ENCODE measurements around the gene PRSS35. TPM values are rescaled to one million over a fixed set of nuclear protein-coding genes. Genes with fewer than 3 reads are reported as not detected.
"Not testable (repeated sequence)": the region's sequence is repeated elsewhere in the genome, so short reads cannot be mapped to it uniquely, and the experiment has no call there.

Gene PRSS35
- polyA plus RNA-seq, 4 donors: 0.12 to 4.0 TPM; not detected in 2

- no peaks in the 10 kb centered on the region for H3K27me3 ChIP-seq (ENCODE audit: control insufficient read depth in 3 of 3, insufficient read depth in 3 of 3, low read length in 3 of 3)
- no peak overlapping the region for H3K4me3 ChIP-seq (ENCODE audit: low read depth in 1 of 3, low read length in 3 of 3)
- H3K27ac ChIP-seq (ENCODE audit: low read depth in 1 of 3, low read length in 2 of 3): no peak overlapping the region
- H3K36me3 ChIP-seq (ENCODE audit: control insufficient read depth in 3 of 3, insufficient read depth in 2 of 3, low read depth in 1 of 3, low read length in 3 of 3): no peaks in the 10 kb centered on the region
- H3K4me1 ChIP-seq (ENCODE audit: control insufficient read depth in 3 of 3, insufficient read depth in 2 of 3, low read depth in 1 of 3, low read length in 2 of 3): peaks cover 2 to 8% (median 2%) of the 10 kb centered on the region in 3 donors
- 74 to 87% (median 81%) methylated on average over 2 of the region's 2 CpGs for WGBS, 3 donors
- no peak for DNase-seq
- no peaks in the 10 kb centered on the region for H3K9me3 ChIP-seq (ENCODE audit: control insufficient read depth in 2 of 2, insufficient read depth in 1 of 2, low read depth in 1 of 2, low read length in 1 of 2)
- no peak for FAIRE-seq
Observed at GRCh38 chr6:83472767-83473166, 39.6 kb upstream of the PRSS35 start.

DNA sequence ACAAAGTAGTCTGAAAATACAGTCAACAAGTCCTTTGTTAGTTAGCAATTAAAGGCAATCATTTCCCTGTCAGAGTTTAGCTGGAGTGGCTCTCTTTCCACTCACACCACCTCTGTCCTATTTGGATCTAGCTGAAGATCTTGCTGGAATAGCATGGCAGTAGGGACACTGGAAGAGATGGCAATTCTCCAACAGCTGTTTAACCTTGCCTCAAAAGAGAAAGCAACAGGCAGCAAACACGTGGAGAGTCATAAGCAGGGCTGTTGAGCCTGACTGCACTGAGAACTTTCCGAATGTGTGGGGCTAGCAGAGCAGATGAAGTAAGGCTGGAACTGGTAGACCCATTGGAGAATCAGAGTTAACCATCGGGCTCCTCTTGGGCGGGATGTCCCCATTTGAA is 38.0 kb upstream of the PRSS35 start:
- DNase-seq (peak; percentile 59 to 94), FAIRE-seq (peak; percentile 51)
- no peak overlapping the region for H3K4me3 ChIP-seq (ENCODE audit: low read depth in 1 of 3, low read length in 3 of 3)
- H3K9me3 ChIP-seq (ENCODE audit: control insufficient read depth in 2 of 2, insufficient read depth in 1 of 2, low read depth in 1 of 2, low read length in 1 of 2): no peaks in the 10 kb centered on the region
- no peaks in the 10 kb centered on the region for H3K36me3 ChIP-seq (ENCODE audit: control insufficient read depth in 3 of 3, insufficient read depth in 2 of 3, low read depth in 1 of 3, low read length in 3 of 3)
- H3K27me3 ChIP-seq (ENCODE audit: control insufficient read depth in 3 of 3, insufficient read depth in 3 of 3, low read length in 3 of 3): no peaks in the 10 kb centered on the region
- WGBS, 3 donors: 13 to 39% (median 20%) methylated on average over 4 of the region's 4 CpGs
- H3K4me1 ChIP-seq (ENCODE audit: control insufficient read depth in 3 of 3, insufficient read depth in 2 of 3, low read depth in 1 of 3, low read length in 2 of 3): peaks cover 2 to 17% (median 2%) of the 10 kb centered on the region in 3 donors
- peak overlapping the region in 1 of 3 donors; percentile 37 for H3K27ac ChIP-seq (ENCODE audit: low read depth in 1 of 3, low read length in 2 of 3)

DNA sequence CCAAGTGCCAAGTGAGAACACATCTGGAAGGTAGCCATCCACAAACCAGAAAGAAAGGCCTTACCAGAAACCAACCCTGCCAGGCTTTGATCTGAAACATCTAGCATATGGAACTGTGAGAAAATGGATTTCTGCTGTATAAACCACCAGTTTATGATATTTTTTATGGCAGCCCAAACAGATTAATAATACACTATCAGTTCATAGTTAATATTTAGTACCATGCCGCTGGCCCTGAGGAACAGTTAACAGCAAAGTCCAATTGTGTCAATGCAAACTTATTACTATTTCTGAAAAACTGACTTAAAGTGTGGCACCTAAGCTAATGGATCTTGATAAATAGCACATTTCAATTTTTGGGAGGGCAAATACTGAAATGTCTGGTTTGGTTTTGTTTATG is 35.4 kb upstream of the PRSS35 start:
- peak overlapping the region in 1 of 3 donors; percentile 7 for H3K27ac ChIP-seq (ENCODE audit: low read depth in 1 of 3, low read length in 2 of 3)
- H3K4me1 ChIP-seq (ENCODE audit: control insufficient read depth in 3 of 3, insufficient read depth in 2 of 3, low read depth in 1 of 3, low read length in 2 of 3): peaks cover 2 to 24% (median 2%) of the 10 kb centered on the region in 3 donors
- no peaks in the 10 kb centered on the region for H3K36me3 ChIP-seq (ENCODE audit: control insufficient read depth in 3 of 3, insufficient read depth in 2 of 3, low read depth in 1 of 3, low read length in 3 of 3)
- WGBS, 3 donors: 38 to 65% (median 39%) methylated on average over 1 of the region's 1 CpG
- H3K9me3 ChIP-seq (ENCODE audit: control insufficient read depth in 2 of 2, insufficient read depth in 1 of 2, low read depth in 1 of 2, low read length in 1 of 2): no peaks in the 10 kb centered on the region
- H3K27me3 ChIP-seq (ENCODE audit: control insufficient read depth in 3 of 3, insufficient read depth in 3 of 3, low read length in 3 of 3): no peaks in the 10 kb centered on the region
- no peak overlapping the region for H3K4me3 ChIP-seq (ENCODE audit: low read depth in 1 of 3, low read length in 3 of 3)
- FAIRE-seq: no peak
- peak; percentile 46 to 72 for DNase-seq

DNA sequence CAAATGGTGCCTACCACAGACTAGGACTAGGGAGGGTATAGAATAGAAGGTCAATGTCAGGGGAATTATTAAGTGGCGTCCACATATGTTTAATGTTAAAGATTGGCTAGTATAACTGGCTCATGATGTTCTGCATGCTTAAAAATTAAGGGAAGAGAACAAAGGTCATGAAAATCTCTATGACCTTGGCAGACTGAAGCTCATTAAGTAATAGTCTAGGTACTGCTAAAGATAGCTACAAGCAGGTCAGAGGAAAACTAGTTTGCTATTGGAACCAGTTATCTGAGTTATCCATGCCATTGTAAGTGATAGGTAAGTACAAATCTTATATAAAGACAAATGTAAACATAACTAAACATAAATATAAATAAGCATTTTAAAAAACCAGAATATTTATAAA is 32.9 kb upstream of the PRSS35 start:
- Histone ChIP-seq H3K9me3 (ENCODE audit: control insufficient read depth in 2 of 2, insufficient read depth in 1 of 2, low read depth in 1 of 2, low read length in 1 of 2) (no peaks in the 10 kb centered on the region), H3K36me3 (ENCODE audit: control insufficient read depth in 3 of 3, insufficient read depth in 2 of 3, low read depth in 1 of 3, low read length in 3 of 3) (no peaks in the 10 kb centered on the region), H3K4me3 (ENCODE audit: low read depth in 1 of 3, low read length in 3 of 3) (no peak overlapping the region), H3K27ac (ENCODE audit: low read depth in 1 of 3, low read length in 2 of 3) (no peak overlapping the region), H3K4me1 (ENCODE audit: control insufficient read depth in 3 of 3, insufficient read depth in 2 of 3, low read depth in 1 of 3, low read length in 2 of 3) (peaks cover 0 to 21% (median 2%) of the 10 kb centered on the region in 3 donors), H3K27me3 (ENCODE audit: control insufficient read depth in 3 of 3, insufficient read depth in 3 of 3, low read length in 3 of 3) (no peaks in the 10 kb centered on the region)
- WGBS, 3 donors: 25 to 55% (median 45%) methylated on average over 1 of the region's 1 CpG
- no peak for FAIRE-seq
- peak in 1 of 2 donors; percentile 67 for DNase-seq

DNA sequence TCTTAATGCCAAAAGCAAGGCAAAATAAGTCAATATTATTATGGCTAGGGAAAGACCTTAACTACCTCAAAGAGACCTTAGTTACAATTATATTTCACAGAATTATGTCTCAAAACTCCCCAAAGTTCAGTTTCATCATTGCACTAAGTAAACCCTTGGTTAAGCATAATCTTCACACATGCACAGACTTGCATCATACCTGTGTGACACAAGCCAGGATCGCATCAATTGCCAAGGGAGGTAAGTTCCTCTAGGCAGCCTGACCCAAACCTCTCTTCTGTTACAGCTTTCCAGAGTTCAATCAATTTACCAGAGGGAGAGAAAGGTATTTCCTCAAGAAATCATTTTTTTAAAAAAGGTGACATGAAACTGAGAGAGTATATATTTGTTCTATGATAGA is 31.9 kb upstream of the PRSS35 start:
- H3K9me3 ChIP-seq (ENCODE audit: control insufficient read depth in 2 of 2, insufficient read depth in 1 of 2, low read depth in 1 of 2, low read length in 1 of 2): no peaks in the 10 kb centered on the region
- H3K4me3 ChIP-seq (ENCODE audit: low read depth in 1 of 3, low read length in 3 of 3): no peak overlapping the region
- FAIRE-seq (no peak), DNase-seq (no peak)
- peaks cover 0 to 19% (median 0%) of the 10 kb centered on the region in 3 donors for H3K4me1 ChIP-seq (ENCODE audit: control insufficient read depth in 3 of 3, insufficient read depth in 2 of 3, low read depth in 1 of 3, low read length in 2 of 3)
- whole genome bisulfite sequencing, 3 donors: 94 to 97% (median 96%) methylated on average over 1 of the region's 1 CpG
- H3K27me3 ChIP-seq (ENCODE audit: control insufficient read depth in 3 of 3, insufficient read depth in 3 of 3, low read length in 3 of 3): no peaks in the 10 kb centered on the region
- no peak overlapping the region for H3K27ac ChIP-seq (ENCODE audit: low read depth in 1 of 3, low read length in 2 of 3)
- no peaks in the 10 kb centered on the region for H3K36me3 ChIP-seq (ENCODE audit: control insufficient read depth in 3 of 3, insufficient read depth in 2 of 3, low read depth in 1 of 3, low read length in 3 of 3)

DNA sequence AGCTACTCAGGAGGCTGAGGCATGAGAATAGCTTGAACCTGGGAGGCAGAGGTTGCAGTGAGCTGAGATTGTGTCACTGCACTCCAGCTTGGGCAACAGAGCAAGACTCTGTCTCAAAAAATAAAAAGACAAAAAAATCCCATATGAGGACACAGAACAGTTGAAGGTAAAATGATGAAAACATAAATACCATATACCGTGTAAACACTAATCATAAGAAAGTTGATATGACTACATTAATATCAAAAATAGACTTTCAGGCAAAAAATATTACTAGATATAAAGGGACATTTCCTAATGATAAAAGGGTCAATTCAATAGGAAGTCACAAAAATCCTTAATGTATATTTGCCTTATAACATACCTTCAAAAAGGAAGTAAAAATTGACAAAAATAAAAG is 30.4 kb upstream of the PRSS35 start:
- not testable (repeated sequence) for H3K36me3 ChIP-seq (ENCODE audit: control insufficient read depth in 3 of 3, insufficient read depth in 2 of 3, low read depth in 1 of 3, low read length in 3 of 3); H3K27ac ChIP-seq (ENCODE audit: low read depth in 1 of 3, low read length in 2 of 3); FAIRE-seq; H3K27me3 ChIP-seq (ENCODE audit: control insufficient read depth in 3 of 3, insufficient read depth in 3 of 3, low read length in 3 of 3); DNase-seq; H3K4me3 ChIP-seq (ENCODE audit: low read depth in 1 of 3, low read length in 3 of 3); H3K9me3 ChIP-seq (ENCODE audit: control insufficient read depth in 2 of 2, insufficient read depth in 1 of 2, low read depth in 1 of 2, low read length in 1 of 2)
- peaks cover 0 to 19% (median 0%) of the 10 kb centered on the region in 3 donors for H3K4me1 ChIP-seq (ENCODE audit: control insufficient read depth in 3 of 3, insufficient read depth in 2 of 3, low read depth in 1 of 3, low read length in 2 of 3)
- 94 to 100% (median 97%) methylated on average over 1 of the region's 1 CpG for WGBS, 3 donors

GRCh38 chr6:83488448-83488847 is 23.9 kb upstream of the PRSS35 start:
- Histone ChIP-seq H3K9me3 (ENCODE audit: control insufficient read depth in 2 of 2, insufficient read depth in 1 of 2, low read depth in 1 of 2, low read length in 1 of 2) (no peaks in the 10 kb centered on the region), H3K4me1 (ENCODE audit: control insufficient read depth in 3 of 3, insufficient read depth in 2 of 3, low read depth in 1 of 3, low read length in 2 of 3) (peaks cover 0 to 3% (median 0%) of the 10 kb centered on the region in 3 donors), H3K27me3 (ENCODE audit: control insufficient read depth in 3 of 3, insufficient read depth in 3 of 3, low read length in 3 of 3) (no peaks in the 10 kb centered on the region), H3K4me3 (ENCODE audit: low read depth in 1 of 3, low read length in 3 of 3) (no peak overlapping the region), H3K36me3 (ENCODE audit: control insufficient read depth in 3 of 3, insufficient read depth in 2 of 3, low read depth in 1 of 3, low read length in 3 of 3) (no peaks in the 10 kb centered on the region), H3K27ac (ENCODE audit: low read depth in 1 of 3, low read length in 2 of 3) (no peak overlapping the region)
- DNase-seq (no peak), FAIRE-seq (no peak)
- 31 to 51% (median 33%) methylated on average over 2 of the region's 2 CpGs for WGBS, 3 donors

DNA sequence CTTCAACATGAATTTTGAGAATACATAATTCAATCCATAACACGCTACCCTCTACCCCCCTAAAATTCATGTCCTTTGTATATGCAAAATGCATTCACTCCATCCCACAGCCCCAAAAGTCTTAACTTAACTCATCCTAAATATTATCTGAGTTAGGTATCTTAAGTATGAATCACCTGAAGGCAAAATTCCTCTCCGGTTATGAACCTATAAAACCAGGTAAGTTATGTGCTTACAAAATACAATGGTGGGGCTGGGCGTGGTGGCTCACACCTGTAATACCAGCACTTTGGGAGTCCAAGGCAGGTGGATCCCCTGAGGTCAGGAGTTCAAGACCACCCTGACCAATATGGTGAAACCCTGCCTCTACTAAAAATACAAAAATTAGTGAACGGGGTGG is 23.5 kb upstream of the PRSS35 start:
- 68 to 92% (median 77%) methylated on average over 4 of the region's 4 CpGs for WGBS, 3 donors

DNA sequence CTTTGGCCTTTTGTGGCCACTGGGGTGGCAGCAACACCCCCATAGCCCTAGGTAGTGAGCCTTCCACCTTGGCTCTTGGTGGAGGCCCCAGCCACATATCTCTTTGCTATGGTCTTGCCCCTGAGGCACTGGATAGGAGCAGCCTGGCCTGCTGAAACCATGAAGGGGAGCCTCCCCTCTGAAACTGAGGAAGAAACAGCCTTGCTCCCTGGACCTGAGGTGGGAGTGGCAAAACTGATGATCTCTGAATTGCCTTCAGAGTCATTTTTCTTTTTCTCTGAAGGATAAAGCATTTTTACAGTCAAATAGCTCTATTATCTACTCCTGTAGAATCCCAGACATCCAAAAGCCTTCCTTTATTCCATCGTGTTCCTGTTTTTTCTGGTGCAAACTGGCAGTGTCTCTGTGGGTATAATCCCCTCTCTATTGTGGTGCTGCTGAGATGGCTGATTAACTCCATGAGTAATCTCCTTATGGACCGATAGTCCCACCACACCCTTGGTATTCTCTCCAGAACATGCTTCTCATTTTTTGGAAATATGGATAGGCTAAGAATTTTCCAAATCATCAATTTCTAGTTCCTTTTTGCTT is 22.0 kb upstream of the PRSS35 start:
- Histone ChIP-seq H3K4me3 (ENCODE audit: low read depth in 1 of 3, low read length in 3 of 3) (no peak overlapping the region), H3K27me3 (ENCODE audit: control insufficient read depth in 3 of 3, insufficient read depth in 3 of 3, low read length in 3 of 3) (no peaks in the 10 kb centered on the region), H3K4me1 (ENCODE audit: control insufficient read depth in 3 of 3, insufficient read depth in 2 of 3, low read depth in 1 of 3, low read length in 2 of 3) (peaks cover 0 to 3% (median 0%) of the 10 kb centered on the region in 3 donors), H3K9me3 (ENCODE audit: control insufficient read depth in 2 of 2, insufficient read depth in 1 of 2, low read depth in 1 of 2, low read length in 1 of 2) (no peaks in the 10 kb centered on the region), H3K27ac (ENCODE audit: low read depth in 1 of 3, low read length in 2 of 3) (no peak overlapping the region), H3K36me3 (ENCODE audit: control insufficient read depth in 3 of 3, insufficient read depth in 2 of 3, low read depth in 1 of 3, low read length in 3 of 3) (no peaks in the 10 kb centered on the region)
- FAIRE-seq (no peak), DNase-seq (no peak)
- WGBS, 3 donors: 74 to 83% (median 78%) methylated on average over 2 of the region's 2 CpGs

More for the DNA sequence above, 23.5 kb upstream of the PRSS35 start:
- H3K4me1 ChIP-seq (ENCODE audit: control insufficient read depth in 3 of 3, insufficient read depth in 2 of 3, low read depth in 1 of 3, low read length in 2 of 3): peaks cover 0 to 3% (median 0%) of the 10 kb centered on the region in 3 donors
- H3K9me3 ChIP-seq (ENCODE audit: control insufficient read depth in 2 of 2, insufficient read depth in 1 of 2, low read depth in 1 of 2, low read length in 1 of 2): no peaks in the 10 kb centered on the region
- no peak overlapping the region for H3K4me3 ChIP-seq (ENCODE audit: low read depth in 1 of 3, low read length in 3 of 3)
- no peaks in the 10 kb centered on the region for H3K27me3 ChIP-seq (ENCODE audit: control insufficient read depth in 3 of 3, insufficient read depth in 3 of 3, low read length in 3 of 3)
- DNase-seq: no peak
- no peaks in the 10 kb centered on the region for H3K36me3 ChIP-seq (ENCODE audit: control insufficient read depth in 3 of 3, insufficient read depth in 2 of 3, low read depth in 1 of 3, low read length in 3 of 3)
- FAIRE-seq: no peak
- no peak overlapping the region for H3K27ac ChIP-seq (ENCODE audit: low read depth in 1 of 3, low read length in 2 of 3)
